ENCODE measurements around the gene KSR2. TPM values are rescaled to one million over a fixed set of nuclear protein-coding genes. Genes with fewer than 3 reads are reported as not detected.

Gene KSR2
- total and polyA plus RNA-seq, 3 experiments from 2014 or later, result 0.07 to 0.11 TPM; not detected in 1

DNA sequence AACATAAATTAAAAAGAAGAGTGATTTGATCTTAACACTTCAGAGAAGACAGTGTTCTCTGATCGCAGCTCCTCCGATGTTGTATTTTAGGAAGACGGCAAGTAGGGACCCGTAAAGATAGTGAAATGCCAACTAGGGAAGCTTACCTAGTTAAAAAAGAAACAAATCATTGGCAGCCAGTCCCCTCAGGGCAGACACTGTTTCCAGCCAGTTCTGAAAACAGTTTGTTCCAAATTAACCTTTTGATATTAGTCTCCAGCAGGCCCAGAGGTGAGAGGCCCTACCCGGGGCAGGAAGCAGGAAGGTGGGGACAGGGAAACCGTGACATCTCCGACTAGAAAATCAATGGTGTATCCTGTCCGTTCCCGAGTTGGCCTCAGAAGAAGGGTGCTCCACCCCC is 56.0 kb downstream of the KSR2 start:
- H3K9me3 Mint-ChIP-seq, result peaks cover 0 to 10% (median 9%) of the 10 kb centered on the region in 5 donors
- H3K27ac ChIP-seq (ENCODE audit: low read depth, low read length), result no peak overlapping the region
- no peaks in the 10 kb centered on the region for H3K27me3 ChIP-seq (ENCODE audit: insufficient read depth, low read length, poor library complexity, severe bottlenecking)
- H3K36me3 Mint-ChIP-seq, result peaks cover 0 to 2% (median 0%) of the 10 kb centered on the region in 3 donors
- ChIA-PET CTCF (no interaction called here), POLR2A (no interaction called here)
- no peak overlapping the region for H3K4me3 ChIP-seq (ENCODE audit: low read length)
- peaks cover 4 to 13% of the 10 kb centered on the region in 2 donors for H3K27me3 Mint-ChIP-seq
- no peaks in the 10 kb centered on the region for H3K4me1 ChIP-seq (ENCODE audit: insufficient read depth, low read length)
- no peaks in the 10 kb centered on the region for H3K4me1 Mint-ChIP-seq
- no peak overlapping the region for H3K27ac Mint-ChIP-seq
- H3K9me3 ChIP-seq (ENCODE audit: low read length), result no peaks in the 10 kb centered on the region
- no peak for DNase-seq
- no peak overlapping the region for H3K4me3 Mint-ChIP-seq
- H3K36me3 ChIP-seq (ENCODE audit: insufficient read depth, low read length), result no peaks in the 10 kb centered on the region

GRCh38 chr12:117908411-117908810 is 60.4 kb downstream of the KSR2 start:
- peaks cover 0 to 2% (median 0%) of the 10 kb centered on the region in 3 donors for H3K36me3 Mint-ChIP-seq
- peaks cover 0 to 8% of the 10 kb centered on the region in 2 donors for H3K27me3 Mint-ChIP-seq
- H3K4me1 Mint-ChIP-seq, result no peaks in the 10 kb centered on the region
- H3K4me1 ChIP-seq (ENCODE audit: insufficient read depth, low read length), result no peaks in the 10 kb centered on the region
- no peaks in the 10 kb centered on the region for H3K36me3 ChIP-seq (ENCODE audit: insufficient read depth, low read length)
- no peaks in the 10 kb centered on the region for H3K9me3 ChIP-seq (ENCODE audit: low read length)
- H3K27ac ChIP-seq (ENCODE audit: low read depth, low read length), result no peak overlapping the region
- H3K9me3 Mint-ChIP-seq, result peaks cover 0 to 10% (median 6%) of the 10 kb centered on the region in 5 donors
- ChIA-PET POLR2A (no interaction called here), CTCF (no interaction called here)
- no peak overlapping the region for H3K4me3 Mint-ChIP-seq
- no peak for DNase-seq
- no peak overlapping the region for H3K4me3 ChIP-seq (ENCODE audit: low read length)
- no peak overlapping the region for H3K27ac Mint-ChIP-seq
- H3K27me3 ChIP-seq (ENCODE audit: insufficient read depth, low read length, poor library complexity, severe bottlenecking), result no peaks in the 10 kb centered on the region

DNA sequence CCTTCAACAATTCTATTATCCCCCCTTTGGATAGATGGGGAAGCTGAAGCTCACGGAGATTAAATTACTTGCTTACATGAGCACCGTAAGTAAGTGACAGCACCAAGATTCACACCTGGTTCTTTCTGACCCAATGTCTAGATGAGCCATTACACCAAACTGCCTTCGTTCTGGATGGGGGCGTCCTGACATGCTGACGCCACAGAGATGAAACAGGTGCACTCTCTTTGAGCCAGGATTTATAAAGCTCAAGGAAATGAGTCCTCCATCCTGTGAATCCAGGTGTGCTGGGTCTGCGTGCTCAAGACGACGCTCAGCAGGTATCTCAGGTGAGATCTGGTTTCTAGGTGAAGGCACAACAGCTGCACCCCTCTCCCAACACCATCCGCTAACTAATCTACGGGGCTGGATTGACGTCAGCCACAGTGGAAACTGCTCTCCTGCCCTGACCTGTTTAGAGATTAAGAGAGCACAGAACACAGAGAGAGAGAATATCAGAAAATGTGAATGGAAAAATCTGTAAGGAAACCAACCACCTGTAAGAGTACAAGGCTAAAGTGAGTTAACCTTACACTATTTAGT is 61.6 kb downstream of the KSR2 start:
- peaks cover 5 to 6% of the 10 kb centered on the region in 2 donors for H3K27me3 Mint-ChIP-seq
- Histone ChIP-seq H3K27me3 (ENCODE audit: insufficient read depth, low read length, poor library complexity, severe bottlenecking) (no peaks in the 10 kb centered on the region), H3K9me3 (ENCODE audit: low read length) (no peaks in the 10 kb centered on the region), H3K36me3 (ENCODE audit: insufficient read depth, low read length) (no peaks in the 10 kb centered on the region), H3K4me3 (ENCODE audit: low read length) (no peak overlapping the region), H3K27ac (ENCODE audit: low read depth, low read length) (no peak overlapping the region), H3K4me1 (ENCODE audit: insufficient read depth, low read length) (no peaks in the 10 kb centered on the region)
- no peaks in the 10 kb centered on the region for H3K4me1 Mint-ChIP-seq
- no peak for DNase-seq
- no peak overlapping the region for H3K27ac Mint-ChIP-seq
- H3K36me3 Mint-ChIP-seq, result peaks cover 0 to 2% (median 0%) of the 10 kb centered on the region in 3 donors
- H3K9me3 Mint-ChIP-seq, result peaks cover 0 to 10% (median 6%) of the 10 kb centered on the region in 5 donors
- no peak overlapping the region for H3K4me3 Mint-ChIP-seq
- CTCF ChIA-PET, result no interaction called here
- POLR2A ChIA-PET, result no interaction called here

- ChIA-PET CTCF (no interaction called here), POLR2A (no interaction called here)
- H3K9me3 ChIP-seq (ENCODE audit: low read length), result no peaks in the 10 kb centered on the region
- Mint-ChIP-seq H3K9me3 (peaks cover 0 to 1% (median 0%) of the 10 kb centered on the region in 5 donors), H3K27me3 (peaks cover 0 to 5% of the 10 kb centered on the region in 2 donors), H3K36me3 (no peaks in the 10 kb centered on the region), H3K4me1 (no peaks in the 10 kb centered on the region), H3K4me3 (no peak overlapping the region), H3K27ac (no peak overlapping the region)
- no peaks in the 10 kb centered on the region for H3K36me3 ChIP-seq (ENCODE audit: insufficient read depth, low read length)
- H3K4me1 ChIP-seq (ENCODE audit: insufficient read depth, low read length), result no peaks in the 10 kb centered on the region
- no peak overlapping the region for H3K4me3 ChIP-seq (ENCODE audit: low read length)
- no peak for DNase-seq
- H3K27ac ChIP-seq (ENCODE audit: low read depth, low read length), result no peak overlapping the region
- H3K27me3 ChIP-seq (ENCODE audit: insufficient read depth, low read length, poor library complexity, severe bottlenecking), result no peaks in the 10 kb centered on the region
Observed at GRCh38 chr12:117904051-117904450, 64.7 kb downstream of the KSR2 start.

DNA sequence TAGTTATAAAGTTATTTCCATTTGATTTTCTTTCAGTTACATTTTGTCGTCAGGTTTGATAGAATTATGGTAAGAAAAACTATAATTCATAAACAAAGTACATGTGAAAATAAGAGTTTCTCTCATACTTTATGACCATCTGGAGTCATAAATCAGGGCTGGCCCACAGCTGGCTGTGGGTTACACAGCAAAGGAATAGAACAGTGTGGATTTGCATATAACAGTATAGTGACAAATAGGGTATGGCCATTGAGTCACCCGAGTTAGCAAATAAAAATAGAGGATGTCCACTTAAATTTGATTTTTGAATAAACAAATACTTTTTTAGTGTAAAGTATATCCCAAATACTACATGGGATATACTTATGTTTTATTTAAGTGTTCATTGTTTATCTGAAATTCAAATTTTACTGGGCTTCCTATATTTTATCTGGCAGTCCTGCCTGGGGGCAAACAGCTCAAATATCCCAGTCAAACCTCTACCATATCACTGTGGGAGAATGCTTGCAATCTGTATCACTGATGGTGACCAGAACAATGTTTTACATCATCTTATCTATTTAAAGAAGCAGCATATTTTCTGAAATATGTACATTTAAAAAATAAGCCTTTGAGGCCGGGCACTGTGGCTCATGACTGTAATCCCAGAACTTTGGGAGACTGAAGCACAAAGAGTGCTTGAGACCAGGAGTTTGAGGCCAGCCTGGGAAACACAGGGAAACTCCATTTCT is 65.5 kb downstream of the KSR2 start:
- H3K4me1 ChIP-seq (ENCODE audit: insufficient read depth, low read length), result no peaks in the 10 kb centered on the region
- no peak overlapping the region for H3K27ac ChIP-seq (ENCODE audit: low read depth, low read length)
- Mint-ChIP-seq H3K4me3 (no peak overlapping the region), H3K27ac (no peak overlapping the region), H3K36me3 (no peaks in the 10 kb centered on the region), H3K27me3 (peaks cover 0 to 5% of the 10 kb centered on the region in 2 donors), H3K4me1 (no peaks in the 10 kb centered on the region), H3K9me3 (peaks cover 0 to 7% (median 0%) of the 10 kb centered on the region in 5 donors)
- H3K27me3 ChIP-seq (ENCODE audit: insufficient read depth, low read length, poor library complexity, severe bottlenecking), result no peaks in the 10 kb centered on the region
- ChIA-PET POLR2A (no interaction called here), CTCF (no interaction called here)
- no peaks in the 10 kb centered on the region for H3K9me3 ChIP-seq (ENCODE audit: low read length)
- no peaks in the 10 kb centered on the region for H3K36me3 ChIP-seq (ENCODE audit: insufficient read depth, low read length)
- DNase-seq, result no peak
- H3K4me3 ChIP-seq (ENCODE audit: low read length), result no peak overlapping the region

GRCh38 chr12:117901631-117902030 is 67.2 kb downstream of the KSR2 start:
- no peak overlapping the region for H3K4me3 Mint-ChIP-seq
- Histone ChIP-seq H3K4me3 (ENCODE audit: low read length) (no peak overlapping the region), H3K36me3 (ENCODE audit: insufficient read depth, low read length) (no peaks in the 10 kb centered on the region), H3K9me3 (ENCODE audit: low read length) (no peaks in the 10 kb centered on the region), H3K27me3 (ENCODE audit: insufficient read depth, low read length, poor library complexity, severe bottlenecking) (no peaks in the 10 kb centered on the region), H3K4me1 (ENCODE audit: insufficient read depth, low read length) (no peaks in the 10 kb centered on the region), H3K27ac (ENCODE audit: low read depth, low read length) (no peak overlapping the region)
- H3K27me3 Mint-ChIP-seq, result peaks cover 0 to 13% of the 10 kb centered on the region in 2 donors
- H3K36me3 Mint-ChIP-seq, result no peaks in the 10 kb centered on the region
- DNase-seq, result no peak
- H3K9me3 Mint-ChIP-seq, result peaks cover 0 to 10% (median 0%) of the 10 kb centered on the region in 5 donors
- H3K27ac Mint-ChIP-seq, result no peak overlapping the region
- ChIA-PET CTCF (interaction anchor here (1.1 kb wide), 1 partner anchor 13 kb away, joined by 3 read pairs; no protein-coding TSS in a partner anchor), POLR2A (no interaction called here)
- H3K4me1 Mint-ChIP-seq, result no peaks in the 10 kb centered on the region

DNA sequence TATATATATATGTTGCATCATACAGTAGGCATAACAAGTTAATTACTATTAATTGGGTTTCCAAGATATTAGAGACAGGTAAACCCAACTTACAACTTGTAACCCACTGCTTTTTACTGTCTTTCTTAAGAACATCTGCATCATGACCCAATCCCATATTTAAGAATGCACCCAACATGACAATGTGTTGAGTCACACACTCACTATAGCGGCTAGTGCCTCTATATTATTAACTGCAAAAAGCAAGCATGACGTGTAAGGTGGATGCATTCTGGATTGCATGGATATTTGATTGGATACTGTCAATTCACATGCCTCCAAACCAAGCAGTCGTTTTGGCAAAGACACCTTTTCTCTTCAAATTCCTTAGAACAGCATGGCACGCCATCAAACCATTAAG is 68.2 kb downstream of the KSR2 start:
- ChIA-PET CTCF (no interaction called here), POLR2A (no interaction called here)
- H3K27me3 ChIP-seq (ENCODE audit: insufficient read depth, low read length, poor library complexity, severe bottlenecking), result no peaks in the 10 kb centered on the region
- H3K27ac Mint-ChIP-seq, result no peak overlapping the region
- H3K36me3 ChIP-seq (ENCODE audit: insufficient read depth, low read length), result no peaks in the 10 kb centered on the region
- H3K36me3 Mint-ChIP-seq, result no peaks in the 10 kb centered on the region
- no peaks in the 10 kb centered on the region for H3K9me3 ChIP-seq (ENCODE audit: low read length)
- no peak for DNase-seq
- H3K4me1 ChIP-seq (ENCODE audit: insufficient read depth, low read length), result no peaks in the 10 kb centered on the region
- H3K4me3 Mint-ChIP-seq, result no peak overlapping the region
- H3K9me3 Mint-ChIP-seq, result peaks cover 0 to 10% (median 2%) of the 10 kb centered on the region in 5 donors
- no peak overlapping the region for H3K4me3 ChIP-seq (ENCODE audit: low read length)
- no peaks in the 10 kb centered on the region for H3K4me1 Mint-ChIP-seq
- peaks cover 5 to 13% of the 10 kb centered on the region in 2 donors for H3K27me3 Mint-ChIP-seq
- H3K27ac ChIP-seq (ENCODE audit: low read depth, low read length), result no peak overlapping the region

GRCh38 chr12:117897372-117898161 is 71.2 kb downstream of the KSR2 start:
- peaks cover 5 to 8% of the 10 kb centered on the region in 2 donors for H3K27me3 Mint-ChIP-seq
- DNase-seq, result no peak
- H3K9me3 Mint-ChIP-seq, result peaks cover 0 to 10% (median 3%) of the 10 kb centered on the region in 5 donors
- no peak overlapping the region for H3K4me3 ChIP-seq (ENCODE audit: low read length)
- POLR2A ChIA-PET, result no interaction called here
- no peak overlapping the region for H3K27ac Mint-ChIP-seq
- no peak overlapping the region for H3K4me3 Mint-ChIP-seq
- H3K36me3 ChIP-seq (ENCODE audit: insufficient read depth, low read length), result no peaks in the 10 kb centered on the region
- H3K9me3 ChIP-seq (ENCODE audit: low read length), result no peaks in the 10 kb centered on the region
- H3K4me1 Mint-ChIP-seq, result no peaks in the 10 kb centered on the region
- H3K4me1 ChIP-seq (ENCODE audit: insufficient read depth, low read length), result no peaks in the 10 kb centered on the region
- no peak overlapping the region for H3K27ac ChIP-seq (ENCODE audit: low read depth, low read length)
- CTCF ChIA-PET, result no interaction called here
- no peaks in the 10 kb centered on the region for H3K27me3 ChIP-seq (ENCODE audit: insufficient read depth, low read length, poor library complexity, severe bottlenecking)
- H3K36me3 Mint-ChIP-seq, result no peaks in the 10 kb centered on the region

Data from CD8-positive, alpha-beta memory T cell (primary cell).